K562 (cell line): ENCODE data around the gene PLAAT5. TPM values are rescaled to one million over a fixed set of nuclear protein-coding genes. Genes with fewer than 3 reads are reported as not detected.

ENCODE experiments used
- ATF6 ChIP-seq: sonication (generic); formaldehyde crosslinking; IDR thresholded peaks from 2 replicates; pipeline ENCODE4 v1.4.0; 2020; ENCODE audit warnings: mild to moderate bottlenecking, missing genetic modification reagents
- C11orf30 ChIP-seq: fragments of 450-650 bp; IDR thresholded peaks from 2 replicates; pipeline ENCODE4 v1.6.1; 2016; ENCODE audit warnings: low read depth, mild to moderate bottlenecking
- CEBPZ ChIP-seq: fragments of 150-350 bp; IDR thresholded peaks from 2 replicates; pipeline ENCODE4 v1.6.1; 2014; ENCODE audit warnings: low read depth, mild to moderate bottlenecking, low read length, borderline replicate concordance
- E2F5 ChIP-seq: sonication (generic); formaldehyde crosslinking; IDR thresholded peaks from 2 replicates; pipeline ENCODE4 v1.8.0; 2022; ENCODE audit warnings: mild to moderate bottlenecking, missing genetic modification reagents
- EP300 ChIP-seq: IDR thresholded peaks from 2 replicates; pipeline ENCODE4 v1.6.1; 2012; ENCODE audit warnings: low read length, improper control_type of control experiment
- FOXO4 ChIP-seq: fragments of 450-650 bp; formaldehyde crosslinking; IDR thresholded peaks from 2 replicates; pipeline ENCODE4 v1.4.0; 2020; ENCODE audit warnings: mild to moderate bottlenecking, moderate library complexity
- ILK ChIP-seq: fragments of 450-650 bp; IDR thresholded peaks from 2 replicates; pipeline ENCODE4 v1.6.1; 2016; ENCODE audit warnings: missing genetic modification characterization, low read depth, mild to moderate bottlenecking, missing compliant biosample characterization, moderate library complexity, borderline replicate concordance
- LCOR ChIP-seq: sonication (generic); formaldehyde crosslinking; IDR thresholded peaks from 2 replicates; pipeline ENCODE4 v1.8.0; 2022; ENCODE audit warnings: mild to moderate bottlenecking, missing genetic modification reagents
- MEIS2 ChIP-seq: fragments of 450-650 bp; IDR thresholded peaks from 2 replicates; pipeline ENCODE4 v1.6.1; 2014; ENCODE audit warnings: mild to moderate bottlenecking; ENCODE audit not compliant: partially characterized antibody
- NCOA2 ChIP-seq, 2 experiments: fragments of 450-650 bp; IDR thresholded peaks; 2 replicates each; pipeline ENCODE4 v1.6.1; 2018; ENCODE audit warnings: mild to moderate bottlenecking in 2 of 2, moderate library complexity in 1 of 2; ENCODE audit not compliant: partially characterized antibody in 2 of 2
- PHTF2 ChIP-seq: fragments of 250-450 bp; sonication (Bioruptor Pico); IDR thresholded peaks from 2 replicates; pipeline ENCODE4 v1.5.0; 2021; ENCODE audit warnings: mild to moderate bottlenecking
- PKNOX1 ChIP-seq: fragments of 450-650 bp; IDR thresholded peaks from 2 replicates; pipeline ENCODE4 v1.6.1; 2016
- THAP7 ChIP-seq: fragments of 250-450 bp; sonication (Bioruptor Pico); IDR thresholded peaks from 2 replicates; pipeline ENCODE4 v1.5.0; 2021
- ZNF280A ChIP-seq: fragments of 450-650 bp; IDR thresholded peaks from 2 replicates; pipeline ENCODE4 v1.6.1; 2018; ENCODE audit warnings: mild to moderate bottlenecking, low read depth; ENCODE audit not compliant: partially characterized antibody
- ZNF584 ChIP-seq: fragments of 200-800 bp; sonication (Bioruptor generic); IDR thresholded peaks from 2 replicates; pipeline ENCODE4 v1.6.1; 2016; ENCODE audit warnings: low read depth, mild to moderate bottlenecking, missing genetic modification characterization, missing compliant biosample characterization
- ZNF77 ChIP-seq: fragments of 250-450 bp; sonication (Bioruptor Pico); IDR thresholded peaks from 2 replicates; pipeline ENCODE4 v1.5.0; 2020
- polyA plus RNA-seq, 8 experiments: library from polyadenylated mRNA; depleted of rRNA in 4 of 8; stranded (reverse) in 5 of 8; unstranded in 3 of 8; fragments of >200 nt; fragmentation: Nextera tagmentation in 2 of 8; fragmentation: Illumina TruSeq in 1 of 8; extraction: Ambion mirVana in 2 of 8; extraction: Trizol in 1 of 8; gene quantifications; 2 replicates each; pipeline versions ENCODE4 v1.2.1 to v1.2.3, GENCODE V29; 2011 to 2014; ENCODE audit warnings: inconsistent platforms in 1 of 8, missing spikeins in 1 of 8
- total RNA-seq, 7 experiments: library from RNA; depleted of rRNA in 6 of 7; stranded (reverse); fragments of >200 nt in 6 of 7; fragmentation: Illumina TruSeq in 2 of 7; extraction: Trizol in 2 of 7; gene quantifications; 2 replicates each; pipeline versions ENCODE4 v1.2.1 to v1.2.3, GENCODE V29; 2011 to 2021; ENCODE audit warnings: low replicate concordance in 1 of 7

The PLAAT5 gene
- total and polyA plus RNA-seq, 9 of the 15 experiments (the other 6 are each of a cell fraction or from before 2014, with no cell fraction given), result not detected

GRCh38 chr11:63534895-63535461, 44.0 kb upstream of the PLAAT5 start (continued):
- TF ChIP-seq CEBPZ (no peak), C11orf30 (no peak; the same call in 1 of the 2 replicates), E2F5 (CRISPR knock-in tag) (no peak), NCOA2 (IDR thresholded peaks at IDR 0.05; ENCODE audit: partially characterized antibody in 2 of 2) (no peak), THAP7 (peak; percentile 77; the same call in 1 of the 2 replicates), MEIS2 (no peak), PHTF2 (peak; percentile 90; the same call in 1 of the 2 replicates), PKNOX1 (no peak), ILK (peak; percentile 95), LCOR (CRISPR knock-in tag) (no peak), EP300 (peak; percentile 37), FOXO4 (CRISPR knock-in tag) (peak; percentile 93), ATF6 (CRISPR knock-in tag) (no peak), ZNF280A (no peak), ZNF77 (CRISPR knock-in tag) (no peak), ZNF584 (CRISPR knock-in tag) (peak; percentile 99)
